ENCODE measurements around the gene EXOC6. TPM values are rescaled to one million over a fixed set of nuclear protein-coding genes. Genes with fewer than 3 reads are reported as not detected.
A peak's percentile ranks its signal among the peaks of the same experiment; 100 is the strongest.
"Not testable (repeated sequence)": the region's sequence is repeated elsewhere in the genome, so short reads cannot be mapped to it uniquely, and the experiment has no call there.

EXOC6 gene
- total and polyA plus RNA-seq, 9 donors, result 6.2 to 12.8 (median 9.7) TPM

DNA sequence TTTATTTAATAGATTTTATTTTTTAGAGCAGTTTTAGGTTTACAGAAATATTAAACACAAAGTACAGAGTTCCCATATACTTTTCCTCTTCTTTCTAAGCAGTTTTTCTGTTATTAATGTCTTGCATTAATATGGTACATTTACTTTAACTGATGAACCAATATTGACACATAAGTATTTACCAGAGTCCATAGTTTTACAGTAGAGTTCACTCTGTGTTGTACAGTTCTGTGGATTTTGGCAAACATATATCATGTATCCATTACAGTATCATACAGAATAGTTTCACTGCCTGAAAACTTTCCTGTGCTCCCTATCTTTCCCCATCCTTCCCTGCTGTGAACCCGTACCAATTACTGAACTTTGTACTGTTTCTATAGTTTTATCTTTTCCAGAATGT lies 55.3 kb downstream of the EXOC6 start:
- no peak for DNase-seq
- TF ChIP-seq, protein P1, sequence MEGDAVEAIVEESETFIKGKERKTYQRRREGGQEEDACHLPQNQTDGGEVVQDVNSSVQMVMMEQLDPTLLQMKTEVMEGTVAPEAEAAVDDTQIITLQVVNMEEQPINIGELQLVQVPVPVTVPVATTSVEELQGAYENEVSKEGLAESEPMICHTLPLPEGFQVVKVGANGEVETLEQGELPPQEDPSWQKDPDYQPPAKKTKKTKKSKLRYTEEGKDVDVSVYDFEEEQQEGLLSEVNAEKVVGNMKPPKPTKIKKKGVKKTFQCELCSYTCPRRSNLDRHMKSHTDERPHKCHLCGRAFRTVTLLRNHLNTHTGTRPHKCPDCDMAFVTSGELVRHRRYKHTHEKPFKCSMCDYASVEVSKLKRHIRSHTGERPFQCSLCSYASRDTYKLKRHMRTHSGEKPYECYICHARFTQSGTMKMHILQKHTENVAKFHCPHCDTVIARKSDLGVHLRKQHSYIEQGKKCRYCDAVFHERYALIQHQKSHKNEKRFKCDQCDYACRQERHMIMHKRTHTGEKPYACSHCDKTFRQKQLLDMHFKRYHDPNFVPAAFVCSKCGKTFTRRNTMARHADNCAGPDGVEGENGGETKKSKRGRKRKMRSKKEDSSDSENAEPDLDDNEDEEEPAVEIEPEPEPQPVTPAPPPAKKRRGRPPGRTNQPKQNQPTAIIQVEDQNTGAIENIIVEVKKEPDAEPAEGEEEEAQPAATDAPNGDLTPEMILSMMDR (IDR thresholded peaks at IDR 0.05), result no peak
- no peak for TF ChIP-seq POLR2A (IDR thresholded peaks at IDR 0.05)
- no peak for TF ChIP-seq EP300 (IDR thresholded peaks at IDR 0.05)
- intact Hi-C loops (cut with DNase I), result no loop called here
- no peak overlapping the region for H3K4me3 ChIP-seq
- no peaks in the 10 kb centered on the region for H3K4me1 ChIP-seq (ENCODE audit: insufficient read depth)
- H3K27ac ChIP-seq, result no peak overlapping the region
- no peaks in the 10 kb centered on the region for H3K9me3 ChIP-seq
- no peaks in the 10 kb centered on the region for H3K27me3 ChIP-seq
- no peaks in the 10 kb centered on the region for H3K36me3 ChIP-seq
- 95 to 98% (median 97%) methylated on average over 1 of the region's 1 CpG for WGBS, 3 donors

DNA sequence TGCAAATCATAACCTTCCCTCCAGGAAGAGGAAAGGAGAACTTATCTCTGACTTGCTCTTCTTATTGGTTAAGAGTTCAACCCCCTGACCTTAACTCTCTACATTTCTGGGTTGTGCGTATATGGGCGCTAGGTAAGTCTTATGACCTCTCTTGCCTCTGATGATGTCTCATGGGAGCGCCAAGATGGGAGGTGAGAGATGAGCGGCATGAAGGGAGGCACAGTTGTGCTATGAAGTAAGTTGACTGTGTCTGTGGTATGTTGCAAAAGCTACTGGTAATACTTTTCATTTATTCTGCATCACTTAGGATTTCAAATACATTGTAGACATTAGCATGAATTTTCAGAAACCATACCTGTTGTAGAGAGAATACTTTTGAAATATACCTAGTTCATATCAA lies 59.0 kb downstream of the EXOC6 start:
- no peak for DNase-seq
- Histone ChIP-seq H3K4me1 (ENCODE audit: insufficient read depth) (no peaks in the 10 kb centered on the region), H3K27ac (no peak overlapping the region), H3K27me3 (no peaks in the 10 kb centered on the region), H3K9me3 (no peaks in the 10 kb centered on the region), H3K4me3 (no peak overlapping the region), H3K36me3 (no peaks in the 10 kb centered on the region)
- WGBS, 3 donors, result 97 to 99% (median 97%) methylated on average over 4 of the region's 4 CpGs
- intact Hi-C loops (cut with DNase I), result no loop called here
- no peak for TF ChIP-seq POLR2A (IDR thresholded peaks at IDR 0.05)
- TF ChIP-seq, protein P1 (IDR thresholded peaks at IDR 0.05), result no peak
- no peak for TF ChIP-seq EP300 (IDR thresholded peaks at IDR 0.05)

DNA sequence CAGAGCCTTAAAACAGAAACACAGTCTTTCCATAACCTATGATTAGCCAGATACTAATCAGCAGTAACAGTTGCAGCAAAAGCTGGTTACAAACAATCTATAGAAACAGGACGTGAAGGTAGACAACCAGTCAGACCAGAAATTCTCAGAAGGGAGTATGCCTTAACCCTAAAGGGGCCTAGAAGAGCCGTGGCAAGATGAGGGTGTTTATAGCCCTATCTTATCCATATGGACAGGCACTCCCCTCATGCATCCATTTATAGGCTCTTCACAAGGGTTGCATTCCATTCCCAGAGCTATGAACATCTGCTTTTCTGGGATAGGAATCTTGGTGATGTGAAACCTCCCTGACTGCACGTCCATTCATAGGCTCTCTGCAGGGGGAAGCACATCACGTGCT lies 64.3 kb downstream of the EXOC6 start:
- H3K4me3 ChIP-seq; DNase-seq; H3K4me1 ChIP-seq (ENCODE audit: insufficient read depth); H3K9me3 ChIP-seq; H3K27ac ChIP-seq; H3K36me3 ChIP-seq; H3K27me3 ChIP-seq: not testable (repeated sequence)
- 72 to 83% (median 79%) methylated on average over 4 of the region's 4 CpGs for WGBS, 3 donors
- intact Hi-C loops (cut with DNase I), result loop anchor here in 1 of 4 donors (10.0 kb wide), 1 partner anchor 52 kb away; no protein-coding TSS in a partner anchor

DNA sequence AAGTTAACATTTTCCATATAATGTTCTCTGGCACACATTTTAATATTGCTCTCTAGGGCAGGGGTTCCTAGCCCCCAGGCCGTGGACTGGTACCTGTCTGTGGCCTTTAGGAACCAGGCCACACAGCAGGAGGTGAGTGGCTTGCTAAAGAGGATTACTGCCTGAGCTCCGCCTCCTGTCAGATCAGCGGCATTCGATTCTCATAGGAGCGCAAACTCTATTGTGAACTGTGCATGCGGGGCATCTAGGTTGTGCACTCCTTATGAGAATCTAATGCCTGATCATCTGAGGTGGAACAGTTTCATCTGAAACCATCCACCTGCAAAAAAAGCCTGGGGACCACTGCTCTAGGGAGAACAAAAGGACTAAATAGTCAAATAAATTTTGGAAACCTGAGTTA lies 65.7 kb downstream of the EXOC6 start:
- no peaks in the 10 kb centered on the region for H3K36me3 ChIP-seq

DNA sequence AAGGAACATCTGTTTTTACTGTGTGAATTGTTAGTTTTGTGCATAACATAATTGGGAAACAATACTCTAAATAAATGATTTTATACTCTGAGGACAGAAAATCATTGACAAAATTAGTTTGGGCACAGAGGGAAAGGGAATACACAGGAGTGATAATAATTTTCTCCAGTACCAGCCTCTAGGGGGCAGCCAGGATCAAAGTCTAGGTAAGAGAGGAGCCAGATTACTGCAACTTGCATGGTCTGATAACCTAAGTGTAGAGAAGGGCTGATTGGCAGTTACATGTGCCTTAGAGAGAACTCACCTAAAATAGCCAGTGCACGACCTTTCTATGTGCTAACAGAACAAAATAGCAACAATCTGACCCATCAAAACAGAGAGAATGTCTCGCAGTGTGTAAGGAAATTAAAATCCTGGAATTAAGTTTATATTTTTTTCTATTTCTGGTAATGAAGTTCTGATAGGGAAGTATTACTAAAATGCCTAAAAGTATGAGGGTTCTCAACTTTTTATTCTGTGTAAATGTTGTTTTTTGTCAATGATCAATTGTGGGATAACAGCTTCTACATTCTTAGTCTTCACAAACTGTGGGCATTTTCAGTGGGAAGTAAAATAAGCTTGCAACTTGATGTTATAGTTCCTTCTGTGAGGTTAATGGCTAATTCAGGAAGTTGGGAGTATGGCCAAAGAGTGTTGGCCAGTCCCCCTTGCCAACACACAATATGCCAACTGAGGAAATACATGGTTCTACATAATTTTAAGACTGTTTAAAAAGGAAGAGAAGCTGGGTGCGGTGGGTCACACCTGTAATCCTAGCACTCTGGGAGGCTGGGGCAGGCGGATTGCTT lies 66.4 kb downstream of the EXOC6 start:
- no peak overlapping the region for H3K27ac ChIP-seq
- 83 to 86% (median 85%) methylated on average over 4 of the region's 4 CpGs for WGBS, 3 donors
- TF ChIP-seq, protein P1 (IDR thresholded peaks at IDR 0.05), result peak in 2 of 3 donors; percentile 25 to 36
- TF ChIP-seq EP300 (IDR thresholded peaks at IDR 0.05), result no peak
- intact Hi-C loops (cut with DNase I), result loop anchor here in 1 of 4 donors (10.0 kb wide), 1 partner anchor 50 kb away; no protein-coding TSS in a partner anchor
- H3K27me3 ChIP-seq, result no peaks in the 10 kb centered on the region
- no peaks in the 10 kb centered on the region for H3K9me3 ChIP-seq
- H3K4me1 ChIP-seq (ENCODE audit: insufficient read depth), result no peaks in the 10 kb centered on the region
- DNase-seq, result peak in 2 of 5 donors; percentile 10 to 40
- H3K4me3 ChIP-seq, result no peak overlapping the region
- no peaks in the 10 kb centered on the region for H3K36me3 ChIP-seq

More for the DNA sequence above, 65.7 kb downstream of the EXOC6 start:
- TF ChIP-seq POLR2A (IDR thresholded peaks at IDR 0.05), result no peak
- Histone ChIP-seq H3K4me3 (no peak overlapping the region), H3K27ac (no peak overlapping the region), H3K27me3 (no peaks in the 10 kb centered on the region), H3K9me3 (no peaks in the 10 kb centered on the region), H3K4me1 (ENCODE audit: insufficient read depth) (no peaks in the 10 kb centered on the region)
- 77 to 82% (median 80%) methylated on average over 6 of the region's 6 CpGs for WGBS, 3 donors
- no peak for DNase-seq
- intact Hi-C loops (cut with DNase I), result loop anchor here in 1 of 4 donors (10.0 kb wide), 1 partner anchor 51 kb away; no protein-coding TSS in a partner anchor
